ENCODE results near the gene RIMBP2.

DNA sequence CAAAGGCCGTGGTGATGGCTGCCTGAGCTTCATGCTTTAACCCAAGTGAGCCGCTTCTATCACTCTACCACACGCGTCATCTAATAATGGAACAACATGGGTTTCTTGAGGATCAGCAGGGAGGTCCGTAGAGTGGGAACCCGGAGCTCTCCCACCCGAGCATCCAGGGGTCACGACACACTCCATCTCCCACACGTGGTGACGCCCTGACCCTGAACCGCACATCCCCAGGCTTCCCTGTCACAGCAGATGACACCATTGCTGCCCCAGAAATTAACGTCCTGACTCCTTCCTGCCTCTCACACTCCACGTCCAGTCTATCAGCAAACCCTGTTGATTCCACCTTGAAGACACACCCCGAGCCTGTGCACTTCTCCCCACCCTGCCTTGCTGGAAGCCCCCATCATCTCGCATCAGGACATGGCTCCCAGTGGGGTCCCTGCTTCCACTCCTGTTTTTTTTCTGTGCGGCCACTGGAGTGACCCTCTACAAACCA lies 215.2 kb downstream of the RIMBP2 start:
- TF ChIP-seq, protein P1, sequence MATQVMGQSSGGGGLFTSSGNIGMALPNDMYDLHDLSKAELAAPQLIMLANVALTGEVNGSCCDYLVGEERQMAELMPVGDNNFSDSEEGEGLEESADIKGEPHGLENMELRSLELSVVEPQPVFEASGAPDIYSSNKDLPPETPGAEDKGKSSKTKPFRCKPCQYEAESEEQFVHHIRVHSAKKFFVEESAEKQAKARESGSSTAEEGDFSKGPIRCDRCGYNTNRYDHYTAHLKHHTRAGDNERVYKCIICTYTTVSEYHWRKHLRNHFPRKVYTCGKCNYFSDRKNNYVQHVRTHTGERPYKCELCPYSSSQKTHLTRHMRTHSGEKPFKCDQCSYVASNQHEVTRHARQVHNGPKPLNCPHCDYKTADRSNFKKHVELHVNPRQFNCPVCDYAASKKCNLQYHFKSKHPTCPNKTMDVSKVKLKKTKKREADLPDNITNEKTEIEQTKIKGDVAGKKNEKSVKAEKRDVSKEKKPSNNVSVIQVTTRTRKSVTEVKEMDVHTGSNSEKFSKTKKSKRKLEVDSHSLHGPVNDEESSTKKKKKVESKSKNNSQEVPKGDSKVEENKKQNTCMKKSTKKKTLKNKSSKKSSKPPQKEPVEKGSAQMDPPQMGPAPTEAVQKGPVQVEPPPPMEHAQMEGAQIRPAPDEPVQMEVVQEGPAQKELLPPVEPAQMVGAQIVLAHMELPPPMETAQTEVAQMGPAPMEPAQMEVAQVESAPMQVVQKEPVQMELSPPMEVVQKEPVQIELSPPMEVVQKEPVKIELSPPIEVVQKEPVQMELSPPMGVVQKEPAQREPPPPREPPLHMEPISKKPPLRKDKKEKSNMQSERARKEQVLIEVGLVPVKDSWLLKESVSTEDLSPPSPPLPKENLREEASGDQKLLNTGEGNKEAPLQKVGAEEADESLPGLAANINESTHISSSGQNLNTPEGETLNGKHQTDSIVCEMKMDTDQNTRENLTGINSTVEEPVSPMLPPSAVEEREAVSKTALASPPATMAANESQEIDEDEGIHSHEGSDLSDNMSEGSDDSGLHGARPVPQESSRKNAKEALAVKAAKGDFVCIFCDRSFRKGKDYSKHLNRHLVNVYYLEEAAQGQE (IDR thresholded peaks at IDR 0.05; ENCODE audit: insufficient read depth in 1 of 2, low read depth in 2 of 2, low read length in 2 of 2) = no peak
- TF ChIP-seq SIN3A (IDR thresholded peaks at IDR 0.05; ENCODE audit: borderline replicate concordance, insufficient read depth, low read length) (no peak), POLR2AphosphoS5 (IDR thresholded peaks at IDR 0.05; ENCODE audit: low read depth, low read length) (no peak), TAF1 (IDR thresholded peaks at IDR 0.05; ENCODE audit: borderline replicate concordance, insufficient read depth, low read length) (no peak), FOXP2 (optimal IDR thresholded peaks at IDR 0.05; ENCODE audit: borderline replicate concordance, extremely low read depth, extremely low read length, insufficient read depth) (no peak)

Data from PFSK-1 (cell line).